SK-N-SH treated with all-trans-retinoic acid at 6 μM for 48 hours (cell line): Measurements from ENCODE around the gene ARL10.

ENCODE experiments used
- CREB5 ChIP-seq: fragments of 250-450 bp; sonication (Bioruptor Pico); IDR thresholded peaks from 2 replicates; pipeline ENCODE4 v1.5.1; 2020; ENCODE audit warnings: low read depth, mild to moderate bottlenecking, moderate library complexity
- GLIS3 ChIP-seq: fragments of 250-450 bp; sonication (Bioruptor Pico); IDR thresholded peaks from 2 replicates; pipeline ENCODE4 v1.5.0; 2020; ENCODE audit warnings: mild to moderate bottlenecking, moderate library complexity
- OSR1 ChIP-seq: fragments of 250-450 bp; sonication (Bioruptor Pico); IDR thresholded peaks from 2 replicates; pipeline ENCODE4 v1.8.0; 2022; ENCODE audit warnings: moderate library complexity, mild to moderate bottlenecking, inconsistent platforms
- SNAI2 ChIP-seq: fragments of 250-450 bp; sonication (Bioruptor Pico); IDR thresholded peaks from 2 replicates; pipeline ENCODE4 v1.5.0; 2020; ENCODE audit warnings: mild to moderate bottlenecking, moderate library complexity
- TOX ChIP-seq: fragments of 250-450 bp; sonication (Bioruptor Pico); IDR thresholded peaks from 2 replicates; pipeline ENCODE4 v1.8.0; 2021; ENCODE audit warnings: mild to moderate bottlenecking, moderate library complexity, borderline replicate concordance
- ZC3H10 ChIP-seq: fragments of 250-450 bp; sonication (Bioruptor Pico); IDR thresholded peaks from 2 replicates; pipeline ENCODE4 v1.5.1; 2021; ENCODE audit warnings: mild to moderate bottlenecking, moderate library complexity
- ZFP30 ChIP-seq: fragments of 450-650 bp; formaldehyde crosslinking; IDR thresholded peaks from 2 replicates; pipeline ENCODE4 v1.5.0; 2022; ENCODE audit warnings: mild to moderate bottlenecking, moderate library complexity
- ZNF70 ChIP-seq: fragments of 450-650 bp; formaldehyde crosslinking; IDR thresholded peaks from 2 replicates; pipeline ENCODE4 v1.5.0; 2020; ENCODE audit warnings: mild to moderate bottlenecking, moderate library complexity
- TF ChIP-seq, protein P1 (sequence below): fragments of 250-450 bp; sonication (Bioruptor Pico); IDR thresholded peaks from 2 replicates; pipeline ENCODE4 v1.5.0; 2020; ENCODE audit warnings: mild to moderate bottlenecking, moderate library complexity
- TF ChIP-seq, protein P2 (sequence below): fragments of 250-450 bp; sonication (Bioruptor Pico); IDR thresholded peaks from 2 replicates; pipeline ENCODE4 v1.8.0; 2020; ENCODE audit warnings: mild to moderate bottlenecking, moderate library complexity, borderline replicate concordance

DNA sequence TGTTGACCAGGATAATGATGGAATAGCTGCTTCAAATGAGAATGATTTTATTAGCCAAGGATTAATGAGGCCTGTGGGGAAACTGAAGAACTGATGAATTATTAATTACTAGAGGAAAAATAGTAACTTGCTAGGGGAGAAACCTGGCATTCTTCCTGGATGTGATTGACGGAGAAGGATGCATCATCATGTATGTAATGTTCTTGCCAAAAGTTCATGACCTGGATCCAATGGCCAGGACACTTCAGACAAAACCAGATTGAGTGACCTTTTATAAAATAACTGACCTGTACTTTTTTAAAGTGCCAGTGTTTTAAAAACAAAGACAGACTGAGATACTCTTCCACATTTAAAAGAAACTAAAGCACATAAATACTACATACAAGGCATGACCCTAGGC lies 27.4 kb upstream of the ARL10 start:
- TF ChIP-seq OSR1 (CRISPR knock-in tag) (no peak), ZNF70 (no peak), ZFP30 (no peak), CREB5 (CRISPR knock-in tag) (no peak), GLIS3 (CRISPR knock-in tag) (no peak), ZC3H10 (CRISPR knock-in tag) (no peak), TOX (CRISPR knock-in tag) (no peak), SNAI2 (CRISPR knock-in tag) (no peak)
- TF ChIP-seq, protein P1, sequence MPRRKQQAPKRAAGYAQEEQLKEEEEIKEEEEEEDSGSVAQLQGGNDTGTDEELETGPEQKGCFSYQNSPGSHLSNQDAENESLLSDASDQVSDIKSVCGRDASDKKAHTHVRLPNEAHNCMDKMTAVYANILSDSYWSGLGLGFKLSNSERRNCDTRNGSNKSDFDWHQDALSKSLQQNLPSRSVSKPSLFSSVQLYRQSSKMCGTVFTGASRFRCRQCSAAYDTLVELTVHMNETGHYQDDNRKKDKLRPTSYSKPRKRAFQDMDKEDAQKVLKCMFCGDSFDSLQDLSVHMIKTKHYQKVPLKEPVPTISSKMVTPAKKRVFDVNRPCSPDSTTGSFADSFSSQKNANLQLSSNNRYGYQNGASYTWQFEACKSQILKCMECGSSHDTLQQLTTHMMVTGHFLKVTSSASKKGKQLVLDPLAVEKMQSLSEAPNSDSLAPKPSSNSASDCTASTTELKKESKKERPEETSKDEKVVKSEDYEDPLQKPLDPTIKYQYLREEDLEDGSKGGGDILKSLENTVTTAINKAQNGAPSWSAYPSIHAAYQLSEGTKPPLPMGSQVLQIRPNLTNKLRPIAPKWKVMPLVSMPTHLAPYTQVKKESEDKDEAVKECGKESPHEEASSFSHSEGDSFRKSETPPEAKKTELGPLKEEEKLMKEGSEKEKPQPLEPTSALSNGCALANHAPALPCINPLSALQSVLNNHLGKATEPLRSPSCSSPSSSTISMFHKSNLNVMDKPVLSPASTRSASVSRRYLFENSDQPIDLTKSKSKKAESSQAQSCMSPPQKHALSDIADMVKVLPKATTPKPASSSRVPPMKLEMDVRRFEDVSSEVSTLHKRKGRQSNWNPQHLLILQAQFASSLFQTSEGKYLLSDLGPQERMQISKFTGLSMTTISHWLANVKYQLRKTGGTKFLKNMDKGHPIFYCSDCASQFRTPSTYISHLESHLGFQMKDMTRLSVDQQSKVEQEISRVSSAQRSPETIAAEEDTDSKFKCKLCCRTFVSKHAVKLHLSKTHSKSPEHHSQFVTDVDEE (CRISPR knock-in tag): no peak
- TF ChIP-seq, protein P2, sequence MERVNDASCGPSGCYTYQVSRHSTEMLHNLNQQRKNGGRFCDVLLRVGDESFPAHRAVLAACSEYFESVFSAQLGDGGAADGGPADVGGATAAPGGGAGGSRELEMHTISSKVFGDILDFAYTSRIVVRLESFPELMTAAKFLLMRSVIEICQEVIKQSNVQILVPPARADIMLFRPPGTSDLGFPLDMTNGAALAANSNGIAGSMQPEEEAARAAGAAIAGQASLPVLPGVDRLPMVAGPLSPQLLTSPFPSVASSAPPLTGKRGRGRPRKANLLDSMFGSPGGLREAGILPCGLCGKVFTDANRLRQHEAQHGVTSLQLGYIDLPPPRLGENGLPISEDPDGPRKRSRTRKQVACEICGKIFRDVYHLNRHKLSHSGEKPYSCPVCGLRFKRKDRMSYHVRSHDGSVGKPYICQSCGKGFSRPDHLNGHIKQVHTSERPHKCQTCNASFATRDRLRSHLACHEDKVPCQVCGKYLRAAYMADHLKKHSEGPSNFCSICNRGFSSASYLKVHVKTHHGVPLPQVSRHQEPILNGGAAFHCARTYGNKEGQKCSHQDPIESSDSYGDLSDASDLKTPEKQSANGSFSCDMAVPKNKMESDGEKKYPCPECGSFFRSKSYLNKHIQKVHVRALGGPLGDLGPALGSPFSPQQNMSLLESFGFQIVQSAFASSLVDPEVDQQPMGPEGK (CRISPR knock-in tag): no peak
